Measurements from ENCODE around the gene RAPGEF4. TPM values are rescaled to one million over a fixed set of nuclear protein-coding genes. Genes with fewer than 3 reads are reported as not detected.

Gene RAPGEF4
- total RNA-seq, 1 experiment from 2014 or later = not detected

- no peak overlapping the region for H3K4me3 Mint-ChIP-seq (ENCODE audit: unreplicated experiment)
Observed at GRCh38 chr2:173094731-173095130, 359.1 kb downstream of the RAPGEF4 start.

GRCh38 chr2:173095356-173095755 is 359.7 kb downstream of the RAPGEF4 start:
- no TSS peak for BruUV-seq (replicated peaks)
- H3K9me3 Mint-ChIP-seq (ENCODE audit: unreplicated experiment) = no peaks in the 10 kb centered on the region
- no peaks in the 10 kb centered on the region for H3K27me3 Mint-ChIP-seq (ENCODE audit: insufficient read depth, unreplicated experiment)
- no peak for DNase-seq (ENCODE audit: unreplicated experiment)
- peaks cover 18% of the 10 kb centered on the region for H3K4me1 Mint-ChIP-seq (ENCODE audit: insufficient read depth, unreplicated experiment)
- no peak for TF ChIP-seq CTCF (IDR thresholded peaks at IDR 0.05; ENCODE audit: unreplicated experiment)
- H3K4me3 Mint-ChIP-seq (ENCODE audit: unreplicated experiment) = no peak overlapping the region
- no peak overlapping the region for H3K27ac Mint-ChIP-seq (ENCODE audit: low read depth, unreplicated experiment)
- intact Hi-C loops (cut with micrococcal nuclease) = no loop called here
- POLR2A ChIA-PET = interaction anchor here (1.2 to 1.6 kb wide), 3 partner anchors 8 to 28 kb away, joined by 5 to 7 read pairs (median 5); no protein-coding TSS in a partner anchor
- CTCF ChIA-PET = interaction anchor here (1.4 kb wide), 1 partner anchor 24 kb away, joined by 5 read pairs; no protein-coding TSS in a partner anchor
- H3K36me3 Mint-ChIP-seq (ENCODE audit: insufficient read depth, unreplicated experiment) = peaks cover 38% of the 10 kb centered on the region

More at GRCh38 chr2:173094731-173095130, 359.1 kb downstream of the RAPGEF4 start:
- H3K27me3 Mint-ChIP-seq (ENCODE audit: insufficient read depth, unreplicated experiment) = no peaks in the 10 kb centered on the region
- no peak for DNase-seq (ENCODE audit: unreplicated experiment)
- H3K36me3 Mint-ChIP-seq (ENCODE audit: insufficient read depth, unreplicated experiment) = peaks cover 39% of the 10 kb centered on the region
- POLR2A ChIA-PET = interaction anchor here (0.7 to 1.6 kb wide), 4 partner anchors 8 to 125 kb away, joined by 3 to 7 read pairs (median 5); no protein-coding TSS in a partner anchor
- H3K4me1 Mint-ChIP-seq (ENCODE audit: insufficient read depth, unreplicated experiment) = peaks cover 21% of the 10 kb centered on the region
- TF ChIP-seq CTCF (IDR thresholded peaks at IDR 0.05; ENCODE audit: unreplicated experiment) = no peak
- CTCF ChIA-PET = interaction anchor here (1.4 kb wide), 1 partner anchor 24 kb away, joined by 5 read pairs; no protein-coding TSS in a partner anchor
- no peaks in the 10 kb centered on the region for H3K9me3 Mint-ChIP-seq (ENCODE audit: unreplicated experiment)
- intact Hi-C loops (cut with micrococcal nuclease) = no loop called here
- BruUV-seq (replicated peaks) = no TSS peak
- no peak overlapping the region for H3K27ac Mint-ChIP-seq (ENCODE audit: low read depth, unreplicated experiment)

- CTCF ChIA-PET = interaction anchor here (0.7 to 1.0 kb wide), 2 partner anchors 68 to 72 kb away, joined by 3 read pairs; no protein-coding TSS in a partner anchor
- POLR2A ChIA-PET = interaction anchor here (0.5 to 2.9 kb wide), 5 partner anchors 7 to 47 kb away, joined by 3 to 19 read pairs (median 4); no protein-coding TSS in a partner anchor
- peak overlapping the region; percentile 79 for H3K27ac Mint-ChIP-seq (ENCODE audit: low read depth, unreplicated experiment)
Observed at GRCh38 chr2:173099271-173099670, 363.6 kb downstream of the RAPGEF4 start.

GRCh38 chr2:173099804-173100203 is 364.2 kb downstream of the RAPGEF4 start:
- no peaks in the 10 kb centered on the region for H3K9me3 Mint-ChIP-seq (ENCODE audit: unreplicated experiment)
- POLR2A ChIA-PET = interaction anchor here (1.2 to 2.9 kb wide), 5 partner anchors 8 to 24 kb away, joined by 3 to 19 read pairs (median 4); no protein-coding TSS in a partner anchor
- BruUV-seq (replicated peaks) = no TSS peak
- H3K27me3 Mint-ChIP-seq (ENCODE audit: insufficient read depth, unreplicated experiment) = no peaks in the 10 kb centered on the region
- H3K4me3 Mint-ChIP-seq (ENCODE audit: unreplicated experiment) = no peak overlapping the region
- peaks cover 25% of the 10 kb centered on the region for H3K36me3 Mint-ChIP-seq (ENCODE audit: insufficient read depth, unreplicated experiment)
- intact Hi-C loops (cut with micrococcal nuclease) = no loop called here
- peak overlapping the region; percentile 79 for H3K27ac Mint-ChIP-seq (ENCODE audit: low read depth, unreplicated experiment)
- no peak for DNase-seq (ENCODE audit: unreplicated experiment)
- no peak for TF ChIP-seq CTCF (IDR thresholded peaks at IDR 0.05; ENCODE audit: unreplicated experiment)
- peaks cover 19% of the 10 kb centered on the region for H3K4me1 Mint-ChIP-seq (ENCODE audit: insufficient read depth, unreplicated experiment)
- CTCF ChIA-PET = interaction anchor here (0.6 to 1.0 kb wide), 2 partner anchors 68 to 76 kb away, joined by 3 read pairs; no protein-coding TSS in a partner anchor

More at GRCh38 chr2:173099271-173099670, 363.6 kb downstream of the RAPGEF4 start:
- H3K9me3 Mint-ChIP-seq (ENCODE audit: unreplicated experiment) = no peaks in the 10 kb centered on the region
- no peak for DNase-seq (ENCODE audit: unreplicated experiment)
- H3K4me3 Mint-ChIP-seq (ENCODE audit: unreplicated experiment) = no peak overlapping the region
- peaks cover 25% of the 10 kb centered on the region for H3K36me3 Mint-ChIP-seq (ENCODE audit: insufficient read depth, unreplicated experiment)
- H3K27me3 Mint-ChIP-seq (ENCODE audit: insufficient read depth, unreplicated experiment) = no peaks in the 10 kb centered on the region
- BruUV-seq (replicated peaks) = no TSS peak
- peaks cover 19% of the 10 kb centered on the region for H3K4me1 Mint-ChIP-seq (ENCODE audit: insufficient read depth, unreplicated experiment)
- intact Hi-C loops (cut with micrococcal nuclease) = no loop called here
- TF ChIP-seq CTCF (IDR thresholded peaks at IDR 0.05; ENCODE audit: unreplicated experiment) = no peak

Data from MCF 10A (cell line).